HCT116 (cell line): ENCODE data around the gene SMC1B. TPM values are rescaled to one million over a fixed set of nuclear protein-coding genes. Genes with fewer than 3 reads are reported as not detected.
"Not testable (repeated sequence)": the region's sequence is repeated elsewhere in the genome, so short reads cannot be mapped to it uniquely, and the experiment has no call there.

Experiments
- ATAC-seq: fragments of 200-7000 bp; cut with Tn5 transposase; 2 replicates; pipeline ENCODE4 v1.9.1; 2020; ENCODE audit warnings: mild to moderate bottlenecking, moderate library complexity
- BruUV-seq: library from RNA; stranded (reverse); fragments of 400-500 nt; replicated peaks from 2 replicates; lab custom pipeline; 2021; lab: Mats Ljungman, UMichigan
- CTCF ChIA-PET: fragments of 300-600 bp; sonication (Branson Sonifier 250); formaldehyde crosslinking; loops from one replicate; lab custom pipeline; 2021; ENCODE audit warnings: antibody characterized with exemption; lab: Charles Lee
- POLR2A ChIA-PET: fragments of 300-600, 350-600 bp; sonication (Branson Sonifier 250); formaldehyde crosslinking; loops from one replicate; lab custom pipeline; 2021; ENCODE audit warnings: antibody characterized with exemption; lab: Charles Lee
- RAD21 ChIA-PET, 2 experiments: fragments of 300-600 bp; sonication (Branson Sonifier 250); formaldehyde crosslinking; loops; one replicate each; lab custom pipeline; 2023; ENCODE audit warnings: low total read pairs in 2 of 2; ENCODE audit not compliant: uncharacterized antibody in 2 of 2, unreplicated experiment in 2 of 2, low non-redundant PET in 1 of 2; lab: Charles Lee
- DNase-seq: peaks from one replicate; pipeline ENCODE4 v3.0.0-alpha.2; 2010; ENCODE audit warnings: low read depth, low spot score
- H2AFZ ChIP-seq: fragments of 200-600 bp; shearing (Covaris generic), sonication (generic); 2 replicates; pipeline ENCODE4 v1.6.1; 2017; ENCODE audit warnings: low read depth, mixed run types, mixed read lengths, antibody characterized with exemption, low read length; ENCODE audit not compliant: poor library complexity, severe bottlenecking
- H3K27ac ChIP-seq: 2 replicates; pipeline ENCODE4 v1.5.1; 2012; ENCODE audit warnings: low read depth, low read length
- H3K27me3 ChIP-seq: fragments of 200-600 bp; sonication (generic); 2 replicates; pipeline ENCODE4 v1.6.1; 2016; ENCODE audit warnings: mixed run types, low read length, mixed read lengths; ENCODE audit not compliant: insufficient read depth
- H3K36me3 ChIP-seq, 2 experiments: fragments of 200-500 bp in 1 of 2; fragments of 200-600 bp in 1 of 2; sonication (Bioruptor generic) in 1 of 2; sonication (generic) in 1 of 2; 2 replicates each; pipeline versions ENCODE4 v1.5.1 to v1.6.1; 2014 to 2016; ENCODE audit warnings: low read length in 2 of 2, inconsistent platforms in 1 of 2, mixed read lengths in 1 of 2, mixed run types in 1 of 2; ENCODE audit not compliant: insufficient read depth in 2 of 2, control insufficient read depth in 1 of 2
- H3K4me1 ChIP-seq, 2 experiments: fragments of 200-600 bp in 1 of 2; sonication (generic) in 1 of 2; 2 replicates each; pipeline versions ENCODE4 v1.5.1 to v1.6.1; 2012 to 2017; ENCODE audit warnings: low read length in 2 of 2, inconsistent platforms in 1 of 2, mild to moderate bottlenecking in 1 of 2, mixed read lengths in 1 of 2, mixed run types in 1 of 2, moderate library complexity in 1 of 2; ENCODE audit not compliant: insufficient read depth in 2 of 2, control insufficient read depth in 1 of 2
- H3K4me2 ChIP-seq: fragments of 200-600 bp; sonication (generic); 2 replicates; pipeline ENCODE4 v1.6.1; 2017; ENCODE audit warnings: mixed run types, low read length, mixed read lengths
- H3K4me3 ChIP-seq, 2 experiments: fragments of 200-600 bp in 1 of 2; sonication (generic) in 1 of 2; replicated peaks in 1 of 2; 2 replicates each; pipeline ENCODE4 v1.5.1; 2011 to 2016; ENCODE audit warnings: low read length in 2 of 2, control low read depth in 1 of 2, low read depth in 1 of 2, mild to moderate bottlenecking in 1 of 2, mixed read lengths in 1 of 2, mixed run types in 1 of 2
- H3K79me2 ChIP-seq: fragments of 200-600 bp; sonication (generic); 2 replicates; pipeline ENCODE4 v1.6.1; 2017; ENCODE audit warnings: mild to moderate bottlenecking, mixed run types, low read length, moderate library complexity, mixed read lengths; ENCODE audit not compliant: insufficient read depth
- H3K9ac ChIP-seq: fragments of 200-600 bp; sonication (generic); 2 replicates; pipeline ENCODE4 v1.6.1; 2016; ENCODE audit warnings: low read length, mixed read lengths
- H3K9me2 ChIP-seq: fragments of 200-600 bp; sonication (generic), shearing (Covaris generic); 2 replicates; pipeline ENCODE4 v1.6.1; 2017; ENCODE audit warnings: mixed run types, mild to moderate bottlenecking, moderate library complexity; ENCODE audit not compliant: insufficient read depth
- H3K9me3 ChIP-seq, 2 experiments: fragments of 200-500 bp in 1 of 2; fragments of 200-600 bp in 1 of 2; sonication (Bioruptor generic) in 1 of 2; sonication (generic) in 1 of 2; 2 replicates each; pipeline ENCODE4 v1.6.1; 2014 to 2017; ENCODE audit warnings: low read length in 2 of 2, mixed read lengths in 2 of 2, inconsistent platforms in 1 of 2, low read depth in 1 of 2, mild to moderate bottlenecking in 1 of 2, mixed run types in 1 of 2, moderate library complexity in 1 of 2; ENCODE audit not compliant: control insufficient read depth in 1 of 2, insufficient read depth in 1 of 2
- H4K20me1 ChIP-seq: fragments of 200-600 bp; sonication (generic), shearing (Covaris generic); 2 replicates; pipeline ENCODE4 v1.6.1; 2017; ENCODE audit warnings: mixed run types, mild to moderate bottlenecking, moderate library complexity; ENCODE audit not compliant: insufficient read depth
- CBX3 ChIP-seq: IDR thresholded peaks from 2 replicates; pipeline ENCODE4 v1.6.1; 2012; ENCODE audit warnings: low read depth
- CEBPB ChIP-seq: IDR thresholded peaks from 2 replicates; pipeline ENCODE4 v1.6.1; 2012; ENCODE audit warnings: low read depth
- EGR1 ChIP-seq: IDR thresholded peaks from 2 replicates; pipeline ENCODE4 v1.6.1; 2012; ENCODE audit warnings: low read depth
- ELF1 ChIP-seq: IDR thresholded peaks from 2 replicates; pipeline ENCODE4 v1.6.1; 2012; ENCODE audit warnings: low read depth, borderline replicate concordance
- EZH2phosphoT487 ChIP-seq: fragments of 200-600 bp; IDR thresholded peaks from 2 replicates; pipeline ENCODE4 v1.6.1; 2018; ENCODE audit warnings: antibody characterized with exemption, borderline replicate concordance
- FOSL1 ChIP-seq: IDR thresholded peaks from 2 replicates; pipeline ENCODE4 v1.6.1; 2012; ENCODE audit warnings: low read depth
- JUND ChIP-seq: IDR thresholded peaks from 2 replicates; pipeline ENCODE4 v1.6.1; 2012
- RAD21 ChIP-seq: IDR thresholded peaks from 2 replicates; pipeline ENCODE4 v1.6.1; 2012; ENCODE audit warnings: low read depth, mild to moderate bottlenecking
- SP1 ChIP-seq: IDR thresholded peaks from 2 replicates; pipeline ENCODE4 v1.6.1; 2012; ENCODE audit warnings: low read depth
- SRF ChIP-seq: IDR thresholded peaks from 2 replicates; pipeline ENCODE4 v1.6.1; 2012; ENCODE audit warnings: low read depth
- TCF7L2 ChIP-seq: IDR thresholded peaks from 2 replicates; pipeline ENCODE4 v1.7.0; 2011; ENCODE audit warnings: borderline replicate concordance, inconsistent platforms; ENCODE audit not compliant: insufficient read depth, insufficient read length; ENCODE audit errors: extremely low read depth
- ZFX ChIP-seq: fragments of 450-650 bp; IDR thresholded peaks from 2 replicates; pipeline ENCODE4 v1.6.1; 2017
- ZNF274 ChIP-seq: fragments of 200-500 bp; sonication (Bioruptor generic); IDR thresholded peaks from 2 replicates; pipeline ENCODE4 v1.6.1; 2014; ENCODE audit warnings: mild to moderate bottlenecking, low read depth, low read length, inconsistent platforms
- intact Hi-C: fragments of 100-400 bp; cut with micrococcal nuclease; formaldehyde crosslinking; loops from 2 replicates; pipeline ENCODE4 v1.10.0; 2022
- total RNA-seq: library from RNA; stranded (reverse); gene quantifications from one replicate; pipeline ENCODE4 v1.2.1, GENCODE V29; 2021; ENCODE audit not compliant: unreplicated experiment
- TF ChIP-seq, protein P1 (sequence below): IDR thresholded peaks from 2 replicates; pipeline ENCODE4 v1.6.1; 2012; ENCODE audit warnings: low read depth
- TF ChIP-seq, protein P2 (sequence below): IDR thresholded peaks from 2 replicates; pipeline ENCODE4 v1.6.1; 2012
- TF ChIP-seq, protein P3 (sequence below): IDR thresholded peaks from 2 replicates; pipeline ENCODE4 v1.6.1; 2012

The SMC1B gene
- total RNA-seq, 1 experiment from 2014 or later: not detected

DNA sequence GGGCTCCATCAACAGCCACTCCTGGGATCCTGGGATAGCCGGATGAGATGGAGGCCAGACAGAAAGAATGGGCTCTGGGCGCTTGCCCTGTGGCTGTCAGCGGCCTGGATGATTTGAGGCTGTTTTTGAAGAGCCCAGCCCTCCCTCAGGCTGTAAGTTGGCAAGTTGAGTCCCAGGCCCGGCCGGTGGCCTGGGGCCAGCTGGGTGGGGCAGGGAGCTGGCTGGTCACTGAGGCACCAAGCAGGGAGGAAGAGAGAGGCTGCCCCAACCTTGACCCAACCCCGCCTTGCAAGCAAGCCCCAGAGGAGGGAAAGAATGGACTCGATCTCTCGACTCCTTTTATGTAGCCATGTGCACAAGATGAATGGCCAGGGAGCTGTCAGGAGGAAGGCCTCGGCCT, 35.0 kb upstream of the SMC1B start:
- Histone ChIP-seq H3K4me1 (no peaks in the 10 kb centered on the region), H3K4me2 (no peak overlapping the region), H3K9me2 (no peaks in the 10 kb centered on the region), H4K20me1 (no peaks in the 10 kb centered on the region), H3K79me2 (no peaks in the 10 kb centered on the region), H2AFZ (no peak overlapping the region), H3K9ac (no peak overlapping the region), H3K27ac (no peak overlapping the region), H3K4me3 (no peak overlapping the region), H3K36me3 (no peaks in the 10 kb centered on the region), H3K27me3 (no peaks in the 10 kb centered on the region), H3K9me3 (no peaks in the 10 kb centered on the region)
- BruUV-seq: no TSS peak
- ChIA-PET RAD21 (no interaction called here), POLR2A (no interaction called here), CTCF (no interaction called here)
- ATAC-seq (no peak), DNase-seq (no peak)
- intact Hi-C loops: no loop called here
- no peak for TF ChIP-seq SP1
- no peak for TF ChIP-seq CEBPB
- no peak for TF ChIP-seq RAD21
- no peak for TF ChIP-seq TCF7L2
- TF ChIP-seq ZNF274: no peak
- TF ChIP-seq CBX3: no peak
- TF ChIP-seq, protein P1, sequence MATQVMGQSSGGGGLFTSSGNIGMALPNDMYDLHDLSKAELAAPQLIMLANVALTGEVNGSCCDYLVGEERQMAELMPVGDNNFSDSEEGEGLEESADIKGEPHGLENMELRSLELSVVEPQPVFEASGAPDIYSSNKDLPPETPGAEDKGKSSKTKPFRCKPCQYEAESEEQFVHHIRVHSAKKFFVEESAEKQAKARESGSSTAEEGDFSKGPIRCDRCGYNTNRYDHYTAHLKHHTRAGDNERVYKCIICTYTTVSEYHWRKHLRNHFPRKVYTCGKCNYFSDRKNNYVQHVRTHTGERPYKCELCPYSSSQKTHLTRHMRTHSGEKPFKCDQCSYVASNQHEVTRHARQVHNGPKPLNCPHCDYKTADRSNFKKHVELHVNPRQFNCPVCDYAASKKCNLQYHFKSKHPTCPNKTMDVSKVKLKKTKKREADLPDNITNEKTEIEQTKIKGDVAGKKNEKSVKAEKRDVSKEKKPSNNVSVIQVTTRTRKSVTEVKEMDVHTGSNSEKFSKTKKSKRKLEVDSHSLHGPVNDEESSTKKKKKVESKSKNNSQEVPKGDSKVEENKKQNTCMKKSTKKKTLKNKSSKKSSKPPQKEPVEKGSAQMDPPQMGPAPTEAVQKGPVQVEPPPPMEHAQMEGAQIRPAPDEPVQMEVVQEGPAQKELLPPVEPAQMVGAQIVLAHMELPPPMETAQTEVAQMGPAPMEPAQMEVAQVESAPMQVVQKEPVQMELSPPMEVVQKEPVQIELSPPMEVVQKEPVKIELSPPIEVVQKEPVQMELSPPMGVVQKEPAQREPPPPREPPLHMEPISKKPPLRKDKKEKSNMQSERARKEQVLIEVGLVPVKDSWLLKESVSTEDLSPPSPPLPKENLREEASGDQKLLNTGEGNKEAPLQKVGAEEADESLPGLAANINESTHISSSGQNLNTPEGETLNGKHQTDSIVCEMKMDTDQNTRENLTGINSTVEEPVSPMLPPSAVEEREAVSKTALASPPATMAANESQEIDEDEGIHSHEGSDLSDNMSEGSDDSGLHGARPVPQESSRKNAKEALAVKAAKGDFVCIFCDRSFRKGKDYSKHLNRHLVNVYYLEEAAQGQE: no peak
- TF ChIP-seq ZFX: no peak
- TF ChIP-seq JUND: no peak
- no peak for TF ChIP-seq FOSL1
- TF ChIP-seq, protein P2, sequence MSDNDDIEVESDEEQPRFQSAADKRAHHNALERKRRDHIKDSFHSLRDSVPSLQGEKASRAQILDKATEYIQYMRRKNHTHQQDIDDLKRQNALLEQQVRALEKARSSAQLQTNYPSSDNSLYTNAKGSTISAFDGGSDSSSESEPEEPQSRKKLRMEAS: no peak
- TF ChIP-seq EZH2phosphoT487: no peak
- no peak for TF ChIP-seq SRF
- TF ChIP-seq, protein P3, sequence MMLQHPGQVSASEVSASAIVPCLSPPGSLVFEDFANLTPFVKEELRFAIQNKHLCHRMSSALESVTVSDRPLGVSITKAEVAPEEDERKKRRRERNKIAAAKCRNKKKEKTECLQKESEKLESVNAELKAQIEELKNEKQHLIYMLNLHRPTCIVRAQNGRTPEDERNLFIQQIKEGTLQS: no peak
- no peak for TF ChIP-seq ELF1
- TF ChIP-seq EGR1: no peak

DNA sequence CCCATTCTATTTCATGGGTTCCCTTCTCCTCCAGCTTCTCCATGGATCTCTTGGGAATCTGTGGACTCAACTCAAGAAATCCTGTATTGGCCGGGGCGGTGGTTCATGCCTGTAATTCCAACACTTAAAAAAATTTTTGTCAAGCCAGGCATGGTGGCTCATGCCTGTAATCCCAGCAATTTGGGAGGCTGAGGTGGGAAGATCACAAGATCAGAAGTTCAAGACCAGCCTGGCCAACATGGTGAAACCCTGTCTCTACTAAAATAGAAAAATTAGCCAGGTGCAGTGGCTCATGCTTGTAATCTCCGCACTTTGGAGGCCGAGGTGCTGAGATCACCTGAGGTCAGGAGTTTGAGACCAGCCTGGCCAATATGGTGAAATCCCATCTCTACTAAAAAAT, 34.2 kb upstream of the SMC1B start:
- ATAC-seq, H3K4me2 ChIP-seq, H3K4me3 ChIP-seq, H3K27ac ChIP-seq, BruUV-seq, H3K79me2 ChIP-seq, POLR2A ChIA-PET, H3K9me3 ChIP-seq, RAD21 ChIA-PET, CTCF ChIA-PET, H3K27me3 ChIP-seq, H3K4me1 ChIP-seq, H3K9ac ChIP-seq, H4K20me1 ChIP-seq, intact Hi-C loops, H3K36me3 ChIP-seq, H3K9me2 ChIP-seq, H2AFZ ChIP-seq, DNase-seq: not testable (repeated sequence)
